NCI-H510A (cell line): Measurements from ENCODE around the gene SRGN.
"Not testable (repeated sequence)": the region's sequence is repeated elsewhere in the genome, so short reads cannot be mapped to it uniquely, and the experiment has no call there.

Experiments
- DNase-seq: peaks from one replicate; lab custom pipeline; 2025; lab: John Stamatoyannopoulos, UW

Gene SRGN, protein sequence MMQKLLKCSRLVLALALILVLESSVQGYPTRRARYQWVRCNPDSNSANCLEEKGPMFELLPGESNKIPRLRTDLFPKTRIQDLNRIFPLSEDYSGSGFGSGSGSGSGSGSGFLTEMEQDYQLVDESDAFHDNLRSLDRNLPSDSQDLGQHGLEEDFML

DNA sequence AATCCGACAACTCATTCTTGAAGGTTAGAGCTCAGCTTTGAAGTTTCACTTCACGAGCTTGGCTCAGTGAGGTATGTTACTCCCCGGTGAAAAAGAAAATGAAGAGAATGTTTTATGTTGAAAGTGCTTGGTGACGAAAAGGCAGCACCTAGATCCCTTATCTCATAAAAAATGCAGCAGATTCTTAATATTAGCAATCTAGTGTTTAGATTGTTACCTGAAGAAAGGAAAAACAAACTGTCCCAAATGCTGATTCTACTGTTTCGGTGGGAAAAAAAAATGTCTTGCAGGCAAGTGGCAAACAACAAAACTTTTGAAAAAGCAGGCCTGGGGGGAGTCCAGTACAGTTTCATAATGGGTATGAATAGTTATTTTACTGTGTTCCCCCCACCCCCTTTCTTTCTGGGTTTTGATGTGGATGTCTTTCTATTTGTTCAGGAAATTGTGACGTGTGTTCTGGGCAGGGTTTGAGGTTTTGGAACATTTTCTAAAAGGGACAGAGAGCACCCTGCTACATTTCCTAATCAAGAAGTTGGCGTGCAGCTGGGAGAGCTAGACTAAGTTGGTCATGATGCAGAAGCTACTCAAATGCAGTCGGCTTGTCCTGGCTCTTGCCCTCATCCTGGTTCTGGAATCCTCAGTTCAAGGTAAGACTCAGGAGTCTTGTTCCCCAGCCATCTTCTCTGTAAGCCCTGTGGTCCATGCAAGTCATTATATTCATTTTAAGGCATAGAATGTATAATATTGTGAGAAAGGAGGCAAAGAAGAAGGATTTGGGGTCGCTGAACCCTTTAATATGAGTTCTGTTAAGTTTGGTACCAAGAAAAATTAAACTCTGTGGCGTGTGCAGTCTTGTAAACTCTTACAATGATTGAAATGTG, at the start of gene SRGN:
Gene SRGN (plus strand): TSS at position 514 of the 881 bp plus-strand sequence. CDS start 55 bp downstream, at position 569.
- no peak for DNase-seq

DNA sequence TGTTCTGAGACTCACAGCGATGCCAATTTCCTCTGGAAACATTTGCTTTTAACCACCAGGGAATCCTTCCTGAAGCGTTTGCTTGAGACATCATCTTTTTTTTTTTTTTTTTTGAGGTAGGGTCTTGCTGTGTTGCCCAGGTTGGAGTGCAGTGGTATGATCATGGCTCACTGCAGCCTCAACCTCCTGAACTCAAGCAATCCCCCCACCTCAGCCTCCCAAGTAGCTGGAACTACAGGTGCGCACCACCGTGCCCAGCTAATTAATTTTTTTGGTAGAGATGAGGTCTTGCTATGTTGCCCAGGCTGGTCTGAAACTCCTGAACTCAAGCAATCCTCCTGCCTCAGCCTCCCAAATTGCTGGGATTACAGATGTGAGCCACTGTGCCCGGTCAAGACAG, 47.0 kb upstream of the SRGN start:
- not testable (repeated sequence) for DNase-seq

DNA sequence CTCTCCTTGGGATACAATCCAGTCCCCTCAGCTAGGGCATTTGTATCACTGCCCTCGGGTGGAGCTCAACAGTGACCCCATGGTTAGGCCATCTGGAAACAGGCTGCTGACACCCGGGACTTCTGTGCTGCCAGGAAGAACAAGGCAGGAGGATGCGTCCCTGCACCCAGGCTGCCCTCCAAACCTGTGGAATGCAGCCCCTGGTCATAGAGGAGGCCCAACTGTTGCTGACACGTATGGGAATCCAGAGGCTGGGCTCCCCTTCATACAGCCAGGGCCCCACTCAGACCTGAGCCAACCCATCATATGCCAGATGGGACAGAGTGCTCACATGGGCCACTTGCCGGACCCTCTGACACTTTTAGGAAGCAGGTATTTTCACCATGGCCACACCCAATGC, 45.5 kb upstream of the SRGN start:
- no peak for DNase-seq

DNA sequence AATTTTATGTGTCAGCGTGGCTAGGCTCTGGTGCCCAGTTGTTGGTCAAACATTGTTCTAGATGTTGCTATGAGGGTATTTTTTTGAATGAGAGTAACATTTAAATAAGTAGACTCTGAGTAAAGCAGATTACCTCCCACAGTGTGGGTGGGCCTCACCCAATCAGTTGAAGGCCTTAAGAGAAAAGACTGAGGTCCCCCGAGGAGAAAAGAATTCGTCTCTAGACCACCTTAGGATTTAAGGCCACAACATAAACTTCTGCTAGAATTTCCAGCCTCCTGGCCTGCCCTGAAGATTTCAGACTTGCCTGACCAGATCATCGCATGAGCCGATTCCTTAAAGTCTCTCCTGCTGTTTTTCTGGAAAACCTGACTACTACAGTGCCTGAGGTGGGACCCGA, 45.1 kb upstream of the SRGN start:
- no peak for DNase-seq

DNA sequence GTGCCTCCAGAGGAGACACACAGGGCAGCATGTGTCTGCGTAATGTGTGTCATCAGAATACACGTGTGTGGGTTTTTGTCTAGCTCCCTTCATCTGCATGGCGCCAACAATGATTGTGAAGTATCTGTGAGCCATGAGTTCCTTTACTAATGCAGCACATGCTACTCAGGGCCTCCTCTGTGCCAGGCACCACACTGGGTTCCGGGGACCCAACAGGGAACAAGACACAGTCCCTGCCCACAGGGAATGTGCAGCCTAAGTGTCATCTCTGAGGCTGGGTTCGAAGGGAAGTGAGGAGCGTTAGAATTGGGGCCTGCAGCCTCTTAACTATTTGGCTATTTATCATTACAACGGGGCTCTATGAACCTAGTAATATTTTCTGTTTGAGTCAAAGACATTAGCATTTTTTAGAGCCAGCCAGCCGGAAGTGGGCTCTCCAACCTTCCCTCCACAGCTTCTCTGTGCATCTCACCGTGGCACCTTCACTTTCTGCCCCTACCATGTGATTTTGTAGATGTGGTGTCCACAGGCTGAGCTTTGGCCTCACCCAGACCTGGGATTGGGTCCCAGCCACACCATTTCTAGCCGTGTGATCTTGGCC, 43.9 kb upstream of the SRGN start:
- DNase-seq = no peak

DNA sequence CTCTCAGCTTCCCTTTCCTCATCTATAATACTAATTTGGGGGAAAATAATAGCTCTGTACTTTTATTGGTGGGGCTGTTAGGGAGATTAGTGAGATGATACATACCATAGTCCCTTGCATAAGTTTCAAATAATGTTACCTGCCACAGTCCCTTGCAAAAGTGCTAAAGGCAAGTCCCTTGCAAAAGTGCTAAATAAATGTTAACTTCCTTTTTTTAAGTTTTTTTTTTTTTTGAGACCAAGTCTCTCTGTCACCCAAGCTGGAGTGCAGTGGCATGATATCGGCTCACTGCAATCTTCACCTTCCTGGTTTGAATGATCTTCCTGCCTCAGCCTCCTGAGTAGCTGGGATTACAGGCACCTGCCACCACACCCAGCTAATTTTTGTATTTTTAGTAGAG, 43.4 kb upstream of the SRGN start:
- no peak for DNase-seq

DNA sequence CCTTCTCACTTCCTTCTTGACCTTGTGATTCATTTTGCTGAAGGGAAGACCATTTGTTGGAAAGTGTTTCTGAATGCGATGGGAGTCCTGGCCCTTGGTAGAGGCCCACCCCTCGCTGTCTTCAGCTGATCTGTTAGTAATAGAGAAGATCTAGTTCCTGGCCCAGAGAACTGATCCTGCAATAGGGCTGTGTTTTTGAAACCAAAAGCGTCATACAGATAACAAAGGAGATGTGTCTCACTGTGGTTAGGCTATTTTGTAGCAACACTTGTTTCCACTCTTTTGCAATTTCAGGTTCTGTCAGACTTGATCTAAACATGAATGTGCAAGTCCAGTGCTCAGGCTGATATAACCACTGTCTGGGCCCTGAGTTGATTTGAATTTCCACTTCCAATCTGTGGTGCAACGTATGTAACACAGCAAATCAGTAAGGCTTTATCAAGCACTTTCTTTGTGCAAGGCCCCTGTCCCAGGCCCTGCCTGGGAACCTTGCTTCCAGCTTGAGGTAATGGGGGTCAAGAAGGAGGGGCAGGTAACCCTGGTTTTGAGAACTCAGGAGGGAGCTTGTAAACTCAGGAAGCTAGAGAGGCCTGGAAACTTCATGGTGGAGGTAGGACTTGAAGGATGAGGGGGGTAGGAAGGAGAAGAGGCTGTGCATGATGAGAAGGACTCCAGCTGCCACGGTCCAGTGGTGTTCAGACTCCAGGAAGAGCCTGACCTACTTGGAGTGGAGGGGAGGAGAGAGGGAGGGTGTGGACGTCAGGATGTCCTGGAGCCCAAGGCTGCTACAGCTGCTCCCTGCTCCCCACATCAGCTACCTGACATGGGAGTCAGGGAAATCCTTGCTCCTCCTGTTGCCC, 42.2 kb upstream of the SRGN start:
- no peak for DNase-seq

DNA sequence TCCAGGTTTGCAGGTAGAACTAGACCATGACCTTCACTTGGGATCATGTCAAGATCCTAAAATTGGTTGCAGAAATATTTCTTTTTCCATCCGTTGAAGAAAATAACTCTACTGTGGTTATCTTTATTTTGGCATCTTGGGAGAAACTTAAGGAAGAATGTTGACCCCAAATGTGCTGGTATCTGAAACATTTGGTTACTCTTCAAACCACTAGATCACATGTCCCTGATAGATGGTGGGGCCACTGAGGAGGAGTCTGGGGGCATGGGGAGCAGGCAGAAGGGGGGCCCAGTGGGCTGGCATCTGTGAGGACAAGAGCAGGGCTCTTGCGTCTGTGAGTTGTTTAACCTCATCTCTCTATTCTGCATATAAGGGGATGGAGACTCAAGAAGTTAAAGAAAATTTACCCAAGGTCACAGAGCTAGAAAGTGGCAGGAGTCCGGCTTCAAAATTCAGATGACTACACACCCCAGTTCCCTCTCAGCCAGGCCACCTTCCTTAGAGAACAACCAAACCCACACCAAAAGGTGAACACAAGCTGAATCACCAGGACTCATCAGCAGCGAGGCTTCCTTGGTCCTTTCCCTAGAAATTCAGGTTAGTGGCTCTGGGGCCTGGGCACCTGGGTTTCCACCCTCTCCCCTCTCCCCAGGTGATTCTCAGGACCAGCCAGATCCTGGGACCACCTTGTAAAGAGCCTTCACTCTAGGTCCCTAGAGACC, 40.6 kb upstream of the SRGN start:
- DNase-seq = no peak

DNA sequence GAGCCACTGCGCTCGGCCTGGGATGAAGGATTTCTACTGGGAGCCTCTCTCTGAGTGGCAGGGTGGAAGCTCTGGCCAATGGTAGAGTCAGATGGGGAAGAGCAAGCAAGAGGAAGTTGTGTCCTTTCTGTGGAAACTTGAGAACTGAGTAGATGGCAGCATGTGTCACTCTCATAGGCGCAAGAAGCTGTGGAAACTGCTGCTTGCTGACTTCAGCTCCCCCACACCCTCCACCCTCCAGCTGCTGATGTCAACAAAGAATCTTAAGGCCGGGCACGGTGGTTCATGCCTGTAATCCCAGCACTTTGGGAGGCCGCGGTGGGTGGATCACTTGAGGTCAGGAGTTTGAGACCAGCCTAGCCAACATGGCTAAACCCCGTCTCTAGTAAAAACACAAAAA, 39.8 kb upstream of the SRGN start:
- DNase-seq = no peak

DNA sequence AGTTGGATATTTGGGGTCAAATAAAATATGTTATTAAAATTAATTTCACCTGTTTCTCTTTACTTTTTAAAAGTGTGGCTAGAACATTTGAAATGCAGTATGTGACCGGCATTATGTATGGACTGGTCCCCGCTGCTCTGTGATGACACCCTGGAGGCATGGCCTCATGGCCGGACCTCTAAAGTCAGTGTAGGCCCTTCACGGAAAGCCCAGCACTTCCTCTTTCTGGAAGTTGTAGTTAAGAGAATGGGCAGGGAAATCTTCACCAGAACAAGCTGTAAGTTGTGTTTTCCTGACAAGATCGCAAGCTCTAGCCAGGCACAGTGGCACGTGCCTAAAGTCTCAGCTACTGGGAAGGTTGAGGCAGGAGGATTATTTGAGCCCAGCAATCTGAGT, 38.3 kb upstream of the SRGN start:
- DNase-seq = no peak

DNA sequence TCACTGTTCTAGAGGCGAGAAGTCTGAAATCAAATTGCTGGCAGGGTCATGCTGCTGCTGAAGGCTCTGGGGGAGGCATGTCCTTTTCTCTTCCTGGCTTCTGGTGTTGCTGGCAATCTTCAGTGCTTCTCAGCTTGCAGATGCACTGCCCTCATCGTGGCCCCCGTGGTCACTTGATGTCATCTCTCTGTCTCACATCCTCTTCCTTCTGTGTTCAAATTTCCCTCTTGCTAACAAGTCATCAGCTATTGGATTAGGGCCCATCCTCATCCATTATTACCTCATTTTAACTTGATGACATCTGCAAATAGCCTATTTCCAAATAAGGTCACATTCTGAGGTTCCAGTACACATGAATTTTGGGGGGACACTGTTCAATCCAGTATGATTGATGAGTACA, 36.6 kb upstream of the SRGN start:
- DNase-seq = no peak

DNA sequence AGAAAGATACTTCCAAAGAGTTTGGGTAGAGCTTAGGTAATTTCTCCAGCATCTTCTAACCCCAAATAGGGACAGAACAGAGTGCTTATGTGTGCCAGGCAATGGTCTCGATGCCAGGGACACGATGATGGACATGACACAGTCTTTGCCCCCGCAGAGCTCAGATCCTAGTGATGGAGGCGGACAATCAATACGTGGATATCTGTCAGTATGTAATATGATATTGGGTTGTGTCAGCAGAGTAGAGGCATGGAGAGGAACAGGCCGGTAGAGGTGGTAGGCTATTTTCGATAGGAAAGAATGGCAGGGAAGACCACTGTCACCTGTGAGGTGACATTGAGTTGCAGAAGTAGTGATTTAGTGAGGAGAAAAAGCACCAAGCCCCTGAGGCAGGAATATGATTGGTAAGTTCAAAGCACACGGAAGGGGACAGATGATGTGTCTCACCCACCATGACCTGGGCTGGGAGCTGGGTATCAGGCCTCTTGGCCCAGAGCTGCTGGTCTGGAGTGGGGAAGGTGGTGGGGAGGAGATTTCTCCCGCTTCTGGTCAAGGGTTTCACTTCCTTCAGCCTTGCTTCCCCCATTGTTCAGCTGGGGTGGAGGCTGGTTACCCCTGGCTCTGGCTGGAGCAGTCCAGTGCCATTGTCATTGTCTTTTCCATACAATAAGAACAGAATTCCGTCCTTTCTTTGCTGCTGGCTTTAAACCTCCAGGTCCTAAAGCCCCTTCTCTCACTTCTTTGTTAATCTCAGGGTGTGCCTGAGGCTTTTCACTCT, 36.0 kb upstream of the SRGN start:
- no peak for DNase-seq

DNA sequence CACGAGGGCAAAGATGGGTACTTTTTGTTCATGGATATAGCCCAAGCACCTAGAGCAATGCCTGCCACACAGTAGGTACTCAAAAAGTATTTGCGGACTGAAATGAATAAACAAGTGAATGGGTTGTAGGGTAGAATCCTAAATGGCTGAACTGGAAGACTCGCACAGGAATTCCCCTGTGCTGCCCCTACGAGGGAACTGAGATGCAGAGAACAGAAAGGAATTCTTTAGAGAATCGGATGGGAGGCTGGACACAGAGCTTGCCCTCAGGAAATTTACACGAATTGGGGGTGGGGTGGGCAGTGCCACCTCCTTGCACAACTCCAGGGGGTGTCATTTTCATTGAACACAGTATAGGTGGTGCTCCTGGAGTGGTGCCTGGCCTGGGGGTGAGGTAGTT, 35.2 kb upstream of the SRGN start:
- no peak for DNase-seq

DNA sequence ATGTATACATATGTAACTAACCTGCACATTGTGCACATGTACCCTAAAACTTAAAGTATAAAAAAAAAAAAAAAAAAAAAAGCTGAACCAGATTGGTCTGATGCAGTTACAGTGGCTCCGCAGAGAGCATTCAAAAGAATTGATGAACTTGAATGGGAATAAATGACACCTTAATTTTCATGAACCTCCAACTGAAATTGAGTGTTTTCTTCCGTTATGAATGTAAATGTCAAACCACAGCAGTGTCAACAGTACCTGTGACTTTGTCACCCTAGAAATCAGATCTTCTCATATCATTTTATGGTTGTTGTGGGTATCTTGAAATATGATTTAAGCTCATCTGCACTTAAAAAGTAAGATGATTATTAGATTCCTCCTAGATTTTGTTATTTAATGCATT, 32.7 kb upstream of the SRGN start:
- no peak for DNase-seq

DNA sequence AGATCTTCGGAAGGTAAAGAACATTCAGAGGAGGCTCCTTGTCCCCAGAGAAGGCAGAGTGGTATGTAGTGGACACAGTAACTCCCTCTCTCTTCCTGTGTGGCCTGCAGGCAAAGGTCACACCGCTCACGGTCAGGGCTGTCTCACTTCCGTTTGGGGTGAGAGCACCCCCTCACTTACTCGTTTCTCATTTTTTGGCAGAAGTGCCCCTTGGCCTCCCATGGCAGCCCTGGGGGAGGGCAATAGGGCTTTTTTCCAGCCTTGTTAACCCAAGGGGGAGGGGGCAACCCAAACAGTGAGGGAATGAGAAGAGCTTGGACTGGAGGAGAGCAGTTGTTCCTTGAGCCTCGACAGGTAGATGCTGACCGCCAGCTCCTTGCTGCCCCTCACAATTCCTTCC, 31.8 kb upstream of the SRGN start:
- no peak for DNase-seq

DNA sequence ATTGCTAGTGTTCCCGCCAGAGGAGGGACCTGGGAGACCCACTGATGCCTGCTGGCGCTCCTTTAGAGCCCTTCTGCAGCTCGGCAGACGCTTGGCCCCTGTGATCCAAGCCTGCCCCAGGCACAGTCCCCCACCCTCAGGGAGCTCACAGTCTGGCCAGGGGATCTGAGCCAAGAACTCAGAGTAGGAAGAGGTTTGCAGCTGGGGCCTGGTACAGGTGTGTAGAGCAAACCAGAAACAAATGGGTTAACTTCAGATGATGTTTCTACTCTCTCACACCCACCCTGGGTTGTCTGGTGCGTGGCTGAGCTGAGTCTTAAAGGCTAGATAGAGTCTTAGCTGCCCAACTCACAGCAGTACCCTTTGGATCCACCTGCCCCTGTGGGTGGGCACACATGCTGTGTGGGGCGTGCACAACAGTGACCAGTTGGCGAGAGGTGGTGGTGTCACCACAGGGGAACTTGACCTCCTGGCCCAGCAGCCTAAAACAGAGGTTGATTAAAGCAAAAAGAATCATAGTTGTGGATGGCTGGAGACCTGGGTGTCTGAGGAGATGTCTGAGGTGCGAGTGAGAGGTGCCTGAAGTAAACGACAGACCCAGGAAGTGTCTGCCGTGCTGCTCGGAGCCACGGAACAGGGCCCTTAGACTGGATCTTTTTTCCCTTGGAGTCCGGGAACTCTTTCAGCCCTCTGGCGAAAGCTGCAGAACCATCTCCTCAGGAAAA, 31.2 kb upstream of the SRGN start:
- DNase-seq = no peak

DNA sequence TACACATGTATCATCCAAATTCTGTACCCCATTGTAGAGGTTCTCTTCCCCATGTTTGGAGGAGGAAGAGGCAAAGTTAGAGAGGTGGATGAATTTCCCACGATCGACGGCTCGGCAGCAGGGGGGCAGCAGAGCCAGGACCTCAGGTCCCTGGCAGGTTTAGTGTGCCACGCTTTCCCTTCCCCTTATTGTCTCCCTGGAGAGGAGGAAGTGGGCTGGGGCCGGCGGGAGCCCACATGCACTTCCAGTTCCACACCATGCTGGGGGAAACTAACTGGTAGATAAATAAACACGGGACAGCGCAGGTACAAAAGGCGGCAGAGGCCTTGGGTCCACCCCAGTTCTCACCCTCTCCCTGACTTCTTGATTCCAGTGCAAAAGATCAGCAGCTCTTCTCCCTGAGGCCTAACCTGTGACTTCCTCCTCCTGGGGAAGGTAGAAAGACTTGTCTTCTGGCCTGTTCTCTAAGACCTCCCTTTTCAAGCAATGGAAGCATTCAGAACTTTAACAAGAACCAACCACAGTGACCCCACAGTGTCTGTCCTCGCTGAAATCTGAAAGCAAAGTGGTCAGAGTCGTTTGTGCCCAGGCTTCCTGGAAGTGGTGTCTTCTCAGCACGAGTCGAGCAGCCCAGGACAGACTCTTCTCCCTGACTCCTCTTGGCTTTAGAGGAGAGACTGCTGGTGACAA, 30.5 kb upstream of the SRGN start:
- no peak for DNase-seq

DNA sequence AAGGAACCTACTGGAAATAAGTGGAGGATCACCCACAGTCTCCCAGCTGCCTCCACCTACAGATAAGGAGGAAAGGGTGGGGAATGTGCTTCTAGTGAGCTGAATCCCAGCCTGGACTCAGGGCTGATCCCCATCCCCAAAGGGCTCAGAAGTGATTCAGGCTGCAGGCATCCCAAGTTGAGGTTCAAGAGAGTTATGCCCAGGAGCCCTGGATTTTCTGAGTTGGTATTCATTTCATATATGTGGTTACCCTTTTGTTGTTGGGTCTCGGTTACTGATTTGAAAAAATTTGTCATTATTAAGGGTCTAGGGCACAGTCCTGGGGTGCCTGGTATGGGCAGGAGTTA, 30.0 kb upstream of the SRGN start:
- DNase-seq = no peak

DNA sequence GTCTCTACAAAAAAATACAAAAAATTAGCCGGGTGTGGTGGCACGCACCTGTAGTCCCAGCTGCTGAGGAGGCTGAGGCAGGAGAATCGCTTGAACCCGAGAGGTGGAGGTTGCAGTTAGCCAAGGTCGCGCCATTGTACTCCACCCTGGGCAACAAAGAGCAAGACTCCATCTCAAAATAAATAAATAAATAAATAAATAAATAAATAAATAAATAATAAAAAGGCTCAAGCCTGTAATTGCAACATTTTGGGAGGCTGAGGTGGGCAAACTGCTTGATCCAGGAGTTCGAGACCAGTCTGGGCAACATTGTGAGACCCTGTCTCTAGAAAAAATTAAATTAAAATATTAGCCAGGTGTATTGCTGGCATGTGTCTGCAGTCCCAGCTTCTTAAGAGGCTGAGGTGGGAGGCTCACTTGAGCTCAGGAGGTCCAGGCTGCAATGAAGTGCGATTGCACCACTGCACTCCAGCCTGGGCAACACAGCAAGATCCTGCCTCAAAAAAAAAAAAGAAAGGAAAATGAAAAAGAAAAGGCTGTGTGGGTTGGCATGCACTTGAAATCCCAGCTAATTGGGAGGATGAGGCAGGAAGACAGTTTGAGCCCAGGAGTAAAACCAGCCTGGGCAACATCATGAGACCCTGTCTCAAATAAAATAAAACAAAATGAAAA, 27.6 kb upstream of the SRGN start:
- DNase-seq = no peak
